ENCODE measurements around the gene CD6.

CD6 gene

DNA sequence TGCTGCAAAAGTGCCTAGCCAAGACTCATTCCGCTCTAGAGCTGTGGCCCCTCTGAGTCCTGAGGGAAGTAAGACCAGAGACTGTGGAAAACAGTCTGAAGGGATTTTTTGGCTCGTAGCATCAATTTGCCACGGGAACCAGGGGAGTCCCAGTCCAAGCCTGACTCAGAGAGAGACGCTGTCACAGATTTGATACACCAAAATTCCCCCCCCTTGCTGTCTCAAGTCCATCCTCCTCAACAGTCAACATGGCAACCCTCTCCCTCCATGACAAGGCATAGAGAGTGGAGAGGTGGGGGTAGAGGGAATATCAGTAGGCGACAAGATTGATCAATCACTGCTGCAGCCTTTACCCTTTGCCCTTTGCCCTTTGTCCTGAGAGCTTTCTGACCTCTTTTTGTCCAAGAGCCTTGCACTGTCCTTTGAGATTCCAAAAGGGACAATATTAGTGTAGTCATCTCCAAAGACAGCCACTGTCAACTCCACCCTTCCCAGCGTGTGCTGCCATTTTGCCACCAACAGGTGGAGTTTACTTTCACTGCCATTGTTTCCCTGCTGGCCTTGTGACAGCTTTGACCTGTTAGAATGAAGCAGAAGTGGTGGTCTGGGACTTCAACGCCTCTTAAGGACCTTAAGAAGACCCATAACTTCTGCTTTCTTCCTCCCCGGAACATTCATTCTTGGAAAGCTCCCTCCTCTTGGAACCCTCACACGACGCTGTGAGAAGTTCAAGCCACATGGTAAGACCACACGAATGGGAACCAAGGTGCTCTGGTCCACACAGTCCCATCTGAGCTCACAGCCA lies 26.8 kb upstream of the CD6 start:
- no peak overlapping the region for H3K27ac ChIP-seq
- DNase-seq = no peak
- peaks cover 0 to under 1% (median 0%) of the 10 kb centered on the region in 4 donors for H3K4me1 ChIP-seq
- H3K9me3 ChIP-seq = no peaks in the 10 kb centered on the region
- H3K36me3 ChIP-seq = peaks cover 0 to 48% (median 38%) of the 10 kb centered on the region in 3 donors
- H3K27me3 ChIP-seq = no peaks in the 10 kb centered on the region
- intact Hi-C loops (cut with DNase I; ENCODE audit: low total_unique reads) = no loop called here
- no peak overlapping the region for H3K4me3 ChIP-seq
- no peak for TF ChIP-seq CTCF (IDR thresholded peaks at IDR 0.05)

DNA sequence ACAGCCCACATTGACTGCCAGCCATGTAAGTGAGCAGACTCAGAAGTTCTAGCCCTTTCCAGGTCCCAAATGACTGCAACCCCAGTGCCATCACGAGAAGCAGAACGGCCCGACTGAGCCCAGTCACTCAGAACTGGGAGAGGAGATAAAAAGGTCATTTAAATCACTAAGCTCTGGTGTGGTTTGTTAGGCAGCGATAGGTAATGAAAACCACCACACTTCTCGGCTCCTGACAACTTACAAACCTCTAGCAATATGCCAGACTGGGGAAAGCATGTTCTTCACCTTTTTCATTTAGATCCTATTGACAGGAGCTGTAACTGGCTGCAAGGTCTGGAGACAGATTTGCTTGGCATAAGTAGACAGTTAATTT lies 26.2 kb upstream of the CD6 start:
- H3K27me3 ChIP-seq = no peaks in the 10 kb centered on the region
- H3K4me1 ChIP-seq = peaks cover 0 to 6% (median 2%) of the 10 kb centered on the region in 4 donors
- H3K4me3 ChIP-seq = no peak overlapping the region
- H3K36me3 ChIP-seq = peaks cover 0 to 45% (median 36%) of the 10 kb centered on the region in 3 donors
- DNase-seq = no peak
- H3K9me3 ChIP-seq = no peaks in the 10 kb centered on the region
- intact Hi-C loops (cut with DNase I; ENCODE audit: low total_unique reads) = no loop called here
- no peak overlapping the region for H3K27ac ChIP-seq
- TF ChIP-seq CTCF (IDR thresholded peaks at IDR 0.05) = no peak

DNA sequence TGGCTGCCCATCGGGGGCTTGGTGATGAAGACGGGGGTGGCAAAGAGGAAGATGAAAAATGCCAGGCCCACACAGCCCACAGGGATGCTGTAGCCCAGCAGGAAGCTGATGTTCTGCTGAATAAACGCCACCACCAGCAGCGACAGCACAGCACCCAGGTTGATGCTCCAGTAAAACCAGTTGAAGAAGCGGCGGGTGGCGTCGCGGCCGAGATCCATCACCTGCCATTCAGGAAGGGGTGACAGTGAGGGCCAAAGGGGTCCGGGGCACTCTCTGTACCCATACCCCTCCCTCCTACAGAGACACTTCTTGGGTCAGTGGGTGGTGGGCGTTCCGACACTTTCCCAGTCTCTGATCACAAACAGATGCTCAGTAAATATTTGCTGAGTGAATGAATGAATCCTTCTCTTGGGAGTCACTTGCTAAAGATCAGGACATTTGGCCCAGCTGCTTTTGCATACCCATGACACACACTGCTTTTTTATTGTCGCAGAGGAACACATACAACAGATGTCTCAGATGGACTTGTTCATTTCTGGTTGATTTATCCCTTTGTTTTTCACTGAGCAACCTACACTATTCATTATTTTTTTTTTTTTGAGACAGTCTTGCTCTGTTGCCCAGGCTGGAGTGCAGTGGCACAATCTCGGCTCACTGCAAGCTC lies 24.7 kb upstream of the CD6 start:
- H3K4me1 ChIP-seq = peaks cover 0 to 20% (median 6%) of the 10 kb centered on the region in 4 donors
- intact Hi-C loops (cut with DNase I; ENCODE audit: low total_unique reads) = no loop called here
- no peak overlapping the region for H3K27ac ChIP-seq

DNA sequence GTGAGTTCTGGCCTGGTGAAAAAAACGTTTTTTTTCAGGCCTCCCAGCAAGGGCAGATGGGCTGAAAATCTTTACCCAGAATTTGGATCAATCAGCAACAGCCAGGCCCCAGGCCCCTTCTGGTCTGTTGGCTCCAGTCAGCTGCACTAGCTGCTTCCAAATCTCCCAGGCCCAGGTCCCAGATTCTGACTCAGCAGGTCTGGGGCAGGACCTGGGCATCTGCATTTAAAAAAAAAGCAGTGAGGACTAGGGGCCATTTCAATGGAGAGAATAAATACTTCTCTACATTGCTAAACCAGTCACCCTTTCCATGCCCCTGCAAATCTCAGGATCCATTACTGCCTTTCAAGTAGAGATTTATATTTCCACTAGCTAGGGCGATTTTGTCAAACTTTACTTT lies 23.8 kb upstream of the CD6 start:
- Histone ChIP-seq H3K4me1 (peaks cover 0 to 24% (median 6%) of the 10 kb centered on the region in 4 donors), H3K9me3 (no peaks in the 10 kb centered on the region), H3K27ac (no peak overlapping the region), H3K36me3 (peaks cover 0 to 25% (median 13%) of the 10 kb centered on the region in 3 donors), H3K4me3 (no peak overlapping the region), H3K27me3 (no peaks in the 10 kb centered on the region)
- no peak for TF ChIP-seq CTCF (IDR thresholded peaks at IDR 0.05)
- intact Hi-C loops (cut with DNase I; ENCODE audit: low total_unique reads) = no loop called here
- DNase-seq = no peak

More for the DNA sequence above, 24.7 kb upstream of the CD6 start:
- Histone ChIP-seq H3K9me3 (no peaks in the 10 kb centered on the region), H3K27me3 (no peaks in the 10 kb centered on the region), H3K36me3 (peaks cover 0 to 35% (median 22%) of the 10 kb centered on the region in 3 donors), H3K4me3 (no peak overlapping the region)
- no peak for DNase-seq
- TF ChIP-seq CTCF (IDR thresholded peaks at IDR 0.05) = no peak

DNA sequence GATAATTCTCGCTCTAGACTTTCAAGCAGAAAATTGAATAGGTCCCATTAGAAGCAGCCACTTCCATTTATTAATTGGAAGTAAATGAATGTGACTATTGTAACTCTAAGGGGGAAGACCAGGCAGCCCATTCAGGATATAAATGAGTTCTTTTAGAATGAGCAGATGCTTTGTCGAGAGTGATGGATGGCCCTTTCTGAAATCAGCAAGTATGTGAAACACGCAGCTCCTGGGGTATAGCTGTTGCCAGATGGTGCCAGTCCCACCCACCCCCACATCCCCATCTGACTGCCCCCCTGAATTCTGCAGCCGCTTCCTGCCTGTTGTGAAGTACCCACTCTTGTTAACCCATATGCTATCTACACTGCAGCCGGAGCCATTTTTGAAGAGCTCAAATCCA lies 23.2 kb upstream of the CD6 start:
- Histone ChIP-seq H3K27me3 (no peaks in the 10 kb centered on the region), H3K4me1 (peaks cover 0 to 25% (median 6%) of the 10 kb centered on the region in 4 donors), H3K36me3 (peaks cover 0 to 21% (median 10%) of the 10 kb centered on the region in 3 donors), H3K9me3 (no peaks in the 10 kb centered on the region), H3K27ac (no peak overlapping the region), H3K4me3 (no peak overlapping the region)
- TF ChIP-seq CTCF (IDR thresholded peaks at IDR 0.05) = no peak
- intact Hi-C loops (cut with DNase I; ENCODE audit: low total_unique reads) = no loop called here
- no peak for DNase-seq
